ENCODE data around the gene OR2A2. TPM values are rescaled to one million over a fixed set of nuclear protein-coding genes. Genes with fewer than 3 reads are reported as not detected.
"Not testable (repeated sequence)": the region's sequence is repeated elsewhere in the genome, so short reads cannot be mapped to it uniquely, and the experiment has no call there.

The OR2A2 gene
- total RNA-seq, 1 donor from 2014 or later = not detected

DNA sequence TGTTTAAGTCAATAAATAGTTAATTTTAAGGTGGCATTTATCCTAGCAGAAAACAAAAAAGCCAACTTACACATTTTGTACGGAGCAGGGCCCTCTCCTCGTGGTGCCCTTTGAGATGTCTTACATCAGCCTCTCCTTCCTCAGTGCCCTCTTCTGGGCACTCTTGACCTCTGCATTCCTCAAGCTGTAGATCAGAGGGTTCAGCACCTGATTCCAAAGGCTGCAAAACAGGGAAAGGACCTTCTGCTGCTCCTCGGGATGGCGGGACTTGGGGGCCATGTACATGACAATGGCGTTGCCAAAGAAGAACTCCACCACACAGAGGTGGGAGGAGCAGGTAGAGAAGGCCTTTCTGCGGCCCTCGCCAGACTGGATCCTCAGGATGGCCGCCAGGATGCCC, 9.0 kb downstream of the OR2A2 start:
- no peak for DNase-seq (ENCODE audit: low spot score)
- H3K9me3 Mint-ChIP-seq (ENCODE audit: unreplicated experiment) = no peaks in the 10 kb centered on the region

GRCh38 chr7:144122876-144123275, 13.5 kb downstream of the OR2A2 start, which contains the start of gene OR2A14:
OR2A14 (plus strand) TSS chr7:144123176; CDS start chr7:144129113, 5,937 bp downstream.
- Mint-ChIP-seq H3K27ac (ENCODE audit: unreplicated experiment) (no peak within 1 kb of the TSS), H3K9me3 (ENCODE audit: unreplicated experiment) (no peaks in the 10 kb centered on the region), H3K4me1 (ENCODE audit: unreplicated experiment) (no peaks in the 10 kb centered on the region), H3K36me3 (ENCODE audit: low read depth, unreplicated experiment) (no peaks in the 10 kb centered on the region), H3K27me3 (ENCODE audit: unreplicated experiment) (no peaks in the 10 kb centered on the region), H3K4me3 (ENCODE audit: unreplicated experiment) (no peak within 1 kb of the TSS)
- no peak for TF ChIP-seq CTCF (IDR thresholded peaks at IDR 0.05; ENCODE audit: unreplicated experiment)
- DNase-seq (ENCODE audit: low spot score) = no peak

More for the DNA sequence above, 9.0 kb downstream of the OR2A2 start:
- H3K4me3 Mint-ChIP-seq (ENCODE audit: unreplicated experiment) = no peak overlapping the region
- H3K27me3 Mint-ChIP-seq (ENCODE audit: unreplicated experiment) = no peaks in the 10 kb centered on the region
- no peaks in the 10 kb centered on the region for H3K4me1 Mint-ChIP-seq (ENCODE audit: unreplicated experiment)
- no peak overlapping the region for H3K27ac Mint-ChIP-seq (ENCODE audit: unreplicated experiment)
- no peak for TF ChIP-seq CTCF (IDR thresholded peaks at IDR 0.05; ENCODE audit: unreplicated experiment)
- no peaks in the 10 kb centered on the region for H3K36me3 Mint-ChIP-seq (ENCODE audit: low read depth, unreplicated experiment)

DNA sequence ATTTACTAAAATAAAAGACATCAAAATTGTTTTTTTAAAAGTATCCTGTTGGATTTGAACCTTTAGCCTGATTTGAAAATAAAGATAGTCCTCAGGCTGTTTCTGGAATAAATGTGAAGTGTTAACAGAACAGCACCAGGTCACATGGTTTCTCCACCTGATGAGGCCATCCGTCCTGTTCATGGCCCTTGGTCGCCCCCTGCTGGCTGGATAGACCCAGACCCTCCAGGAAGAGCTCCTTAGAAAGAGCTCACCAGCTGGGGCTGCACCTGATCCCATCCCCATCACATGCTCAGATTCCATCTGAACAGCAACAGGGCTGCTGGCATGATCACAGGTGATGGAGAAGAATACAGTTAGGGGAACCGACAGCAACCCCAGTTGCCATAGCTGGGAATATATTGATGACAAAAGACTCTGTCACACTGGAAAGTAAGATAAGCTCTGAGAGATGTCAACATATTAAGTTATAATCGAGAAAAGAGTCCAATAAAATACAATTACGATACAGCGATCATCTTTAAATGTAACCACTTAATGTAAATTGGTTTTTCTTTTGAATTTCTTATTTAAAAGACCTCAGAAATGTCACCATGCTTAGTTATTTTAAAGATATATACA, 18.4 kb downstream of the OR2A2 start:
- Mint-ChIP-seq H3K9me3 (ENCODE audit: unreplicated experiment) (no peaks in the 10 kb centered on the region), H3K36me3 (ENCODE audit: low read depth, unreplicated experiment) (no peaks in the 10 kb centered on the region), H3K4me3 (ENCODE audit: unreplicated experiment) (no peak overlapping the region), H3K27ac (ENCODE audit: unreplicated experiment) (no peak overlapping the region), H3K4me1 (ENCODE audit: unreplicated experiment) (no peaks in the 10 kb centered on the region), H3K27me3 (ENCODE audit: unreplicated experiment) (no peaks in the 10 kb centered on the region)
- peak; percentile 94 for DNase-seq (ENCODE audit: low spot score)
- peak; percentile 87 for TF ChIP-seq CTCF (IDR thresholded peaks at IDR 0.05; ENCODE audit: unreplicated experiment)

- not testable (repeated sequence) for H3K9me3 Mint-ChIP-seq (ENCODE audit: unreplicated experiment); H3K36me3 Mint-ChIP-seq (ENCODE audit: low read depth, unreplicated experiment); H3K4me1 Mint-ChIP-seq (ENCODE audit: unreplicated experiment); H3K4me3 Mint-ChIP-seq (ENCODE audit: unreplicated experiment); DNase-seq (ENCODE audit: low spot score); H3K27me3 Mint-ChIP-seq (ENCODE audit: unreplicated experiment); H3K27ac Mint-ChIP-seq (ENCODE audit: unreplicated experiment)
Observed at GRCh38 chr7:144129601-144130000, 20.2 kb downstream of the OR2A2 start.

DNA sequence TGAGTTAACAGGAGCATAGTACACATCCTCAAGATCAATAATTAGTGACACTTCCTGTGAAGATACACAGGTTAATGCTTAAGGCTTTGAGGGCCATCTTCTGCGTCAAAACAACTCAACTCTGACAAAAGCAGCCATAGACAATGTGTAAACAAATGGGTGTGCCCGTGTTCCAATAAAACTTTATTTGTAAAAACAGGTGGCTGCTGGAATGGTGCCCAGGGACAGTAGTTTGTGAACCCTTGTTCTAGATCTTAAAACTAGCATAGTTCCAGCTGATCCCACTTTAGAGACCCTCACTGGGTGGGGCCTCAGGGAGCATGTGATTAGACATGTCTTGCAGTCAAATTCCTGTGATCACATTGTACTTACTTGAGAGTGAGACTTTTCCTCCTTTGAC, 21.3 kb downstream of the OR2A2 start:
- Mint-ChIP-seq H3K27ac (ENCODE audit: unreplicated experiment) (no peak overlapping the region), H3K36me3 (ENCODE audit: low read depth, unreplicated experiment) (no peaks in the 10 kb centered on the region), H3K27me3 (ENCODE audit: unreplicated experiment) (no peaks in the 10 kb centered on the region), H3K4me1 (ENCODE audit: unreplicated experiment) (no peaks in the 10 kb centered on the region), H3K4me3 (ENCODE audit: unreplicated experiment) (no peak overlapping the region), H3K9me3 (ENCODE audit: unreplicated experiment) (no peaks in the 10 kb centered on the region)
- no peak for DNase-seq (ENCODE audit: low spot score)
- TF ChIP-seq CTCF (IDR thresholded peaks at IDR 0.05; ENCODE audit: unreplicated experiment) = no peak

Data from endothelial cell (in vitro differentiated cells).